Neural progenitor cell (in vitro differentiated cells): ENCODE measurements around the gene TSR3. TPM values are rescaled to one million over a fixed set of nuclear protein-coding genes. Genes with fewer than 3 reads are reported as not detected.

Experiments used
- DNase-seq: peaks from one replicate; pipeline ENCODE4 v3.0.0-alpha.2; 2016; ENCODE audit warnings: low spot score
- H2AFZ ChIP-seq: fragments of 200-600 bp; sonication (generic); replicated peaks from 2 replicates; pipeline ENCODE4 v1.6.1; 2016; ENCODE audit warnings: antibody characterized with exemption
- H3F3A ChIP-seq: fragments of 200-600 bp; sonication (generic); 2 replicates; pipeline ENCODE4 v1.6.1; 2016; ENCODE audit warnings: antibody characterized with exemption, low read depth
- H3K27ac ChIP-seq: fragments of 200-600 bp; sonication (generic); 2 replicates; pipeline ENCODE4 v1.5.1; 2016; ENCODE audit warnings: mild to moderate bottlenecking
- H3K27me3 ChIP-seq: fragments of 200-600 bp; sonication (generic); 2 replicates; pipeline ENCODE4 v1.6.1; 2016; ENCODE audit warnings: mild to moderate bottlenecking, moderate library complexity
- H3K36me3 ChIP-seq: fragments of 200-600 bp; sonication (generic); 2 replicates; pipeline ENCODE4 v1.5.1; 2016
- H3K4me1 ChIP-seq: fragments of 200-600 bp; sonication (generic); 2 replicates; pipeline ENCODE4 v1.6.1; 2016; ENCODE audit warnings: mixed run types
- H3K4me2 ChIP-seq: fragments of 200-600 bp; sonication (generic); 2 replicates; pipeline ENCODE4 v1.6.1; 2016
- H3K4me3 ChIP-seq: fragments of 200-600 bp; sonication (generic); 2 replicates; pipeline ENCODE4 v1.5.1; 2016
- H3K79me2 ChIP-seq: fragments of 200-600 bp; sonication (generic); 2 replicates; pipeline ENCODE4 v1.6.1; 2016; ENCODE audit warnings: low read depth
- H3K9ac ChIP-seq: fragments of 200-600 bp; sonication (generic); 2 replicates; pipeline ENCODE4 v1.6.1; 2016
- H3K9me3 ChIP-seq: fragments of 200-600 bp; sonication (generic); 2 replicates; pipeline ENCODE4 v1.5.1; 2016; ENCODE audit warnings: low read depth
- H4K20me1 ChIP-seq: fragments of 200-600 bp; sonication (generic); 2 replicates; pipeline ENCODE4 v1.6.1; 2016; ENCODE audit warnings: low read depth
- H3K27ac Mint-ChIP-seq: 3 replicates; pipeline ENCODE4 v1.8.0; 2021; ENCODE audit warnings: mixed read lengths
- H3K27me3 Mint-ChIP-seq: 2 replicates; pipeline ENCODE4 v1.8.0; 2022; ENCODE audit warnings: low read depth, mild to moderate bottlenecking, inconsistent platforms, moderate library complexity, mixed read lengths; ENCODE audit not compliant: insufficient read depth
- H3K36me3 Mint-ChIP-seq: 3 replicates; pipeline ENCODE4 v1.8.0; 2021; ENCODE audit warnings: mixed read lengths
- H3K4me1 Mint-ChIP-seq: 3 replicates; pipeline ENCODE4 v1.8.0; 2021; ENCODE audit warnings: mixed read lengths
- H3K4me3 Mint-ChIP-seq: 3 replicates; pipeline ENCODE4 v1.8.0; 2021; ENCODE audit warnings: mild to moderate bottlenecking, moderate library complexity, mixed read lengths
- H3K9me3 Mint-ChIP-seq: 3 replicates; pipeline ENCODE4 v1.8.0; 2020; ENCODE audit warnings: mixed read lengths
- EZH2 ChIP-seq: fragments of 200-600 bp; sonication (generic); IDR thresholded peaks from 2 replicates; pipeline ENCODE4 v1.6.1; 2017; ENCODE audit warnings: antibody characterized with exemption, mild to moderate bottlenecking, moderate library complexity
- EZH2phosphoT487 ChIP-seq: fragments of 200-600 bp; sonication (generic); IDR thresholded peaks from 2 replicates; pipeline ENCODE4 v1.6.1; 2017; ENCODE audit warnings: antibody characterized with exemption
- total RNA-seq: library from RNA; depleted of rRNA; stranded (reverse); fragments of >200 nt; gene quantifications from 2 replicates; pipeline ENCODE4 v1.2.3, GENCODE V29; 2015; ENCODE audit warnings: low replicate concordance
- TF ChIP-seq, protein P1 (sequence below): fragments of 200-600 bp; sonication (generic); IDR thresholded peaks from 2 replicates; pipeline ENCODE4 v1.5.1; 2017; ENCODE audit warnings: antibody characterized with exemption, mild to moderate bottlenecking

The TSR3 gene
- total RNA-seq, 1 donor from 2014 or later: 22.4 TPM

DNA sequence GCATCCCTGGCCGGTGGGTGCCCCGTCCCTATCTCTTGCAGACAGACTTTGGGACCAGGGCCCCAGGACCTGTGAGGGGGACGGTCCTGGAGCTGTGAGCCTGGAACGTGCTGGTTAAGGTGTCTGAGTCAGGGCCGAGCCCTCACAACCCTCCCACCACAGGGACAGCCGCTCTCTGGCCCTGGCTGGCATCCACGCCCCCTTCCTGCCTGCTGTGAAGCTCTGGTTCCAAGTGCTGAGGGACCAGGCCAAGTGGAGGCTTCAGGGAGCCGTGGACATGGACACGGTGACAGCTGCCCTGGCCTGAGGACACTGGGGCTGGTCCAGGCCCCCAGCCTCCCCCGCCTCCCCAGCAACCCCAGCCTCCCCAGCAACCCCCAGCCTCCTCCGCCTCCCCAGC lies 6.6 kb downstream of the TSR3 start:
- peaks cover 8% of the 10 kb centered on the region for H4K20me1 ChIP-seq
- peaks cover 9% of the 10 kb centered on the region for H3K4me1 ChIP-seq
- H3K27me3 ChIP-seq: peaks cover 48% of the 10 kb centered on the region
- H3K4me1 Mint-ChIP-seq: peaks cover 12% of the 10 kb centered on the region
- H3F3A ChIP-seq: peaks cover 5% of the 10 kb centered on the region
- no peaks in the 10 kb centered on the region for H3K36me3 ChIP-seq
- H3K9ac ChIP-seq: no peak overlapping the region
- TF ChIP-seq EZH2phosphoT487 (no peak), EZH2 (no peak)
- TF ChIP-seq, protein P1, sequence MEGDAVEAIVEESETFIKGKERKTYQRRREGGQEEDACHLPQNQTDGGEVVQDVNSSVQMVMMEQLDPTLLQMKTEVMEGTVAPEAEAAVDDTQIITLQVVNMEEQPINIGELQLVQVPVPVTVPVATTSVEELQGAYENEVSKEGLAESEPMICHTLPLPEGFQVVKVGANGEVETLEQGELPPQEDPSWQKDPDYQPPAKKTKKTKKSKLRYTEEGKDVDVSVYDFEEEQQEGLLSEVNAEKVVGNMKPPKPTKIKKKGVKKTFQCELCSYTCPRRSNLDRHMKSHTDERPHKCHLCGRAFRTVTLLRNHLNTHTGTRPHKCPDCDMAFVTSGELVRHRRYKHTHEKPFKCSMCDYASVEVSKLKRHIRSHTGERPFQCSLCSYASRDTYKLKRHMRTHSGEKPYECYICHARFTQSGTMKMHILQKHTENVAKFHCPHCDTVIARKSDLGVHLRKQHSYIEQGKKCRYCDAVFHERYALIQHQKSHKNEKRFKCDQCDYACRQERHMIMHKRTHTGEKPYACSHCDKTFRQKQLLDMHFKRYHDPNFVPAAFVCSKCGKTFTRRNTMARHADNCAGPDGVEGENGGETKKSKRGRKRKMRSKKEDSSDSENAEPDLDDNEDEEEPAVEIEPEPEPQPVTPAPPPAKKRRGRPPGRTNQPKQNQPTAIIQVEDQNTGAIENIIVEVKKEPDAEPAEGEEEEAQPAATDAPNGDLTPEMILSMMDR: no peak
- no peaks in the 10 kb centered on the region for H3K36me3 Mint-ChIP-seq
- no peaks in the 10 kb centered on the region for H3K79me2 ChIP-seq
- H3K27me3 Mint-ChIP-seq: peaks cover 10% of the 10 kb centered on the region
- no peak overlapping the region for H2AFZ ChIP-seq
- DNase-seq: no peak
- no peak overlapping the region for H3K4me3 ChIP-seq
- no peak overlapping the region for H3K4me3 Mint-ChIP-seq
- H3K9me3 Mint-ChIP-seq: no peaks in the 10 kb centered on the region
- H3K9me3 ChIP-seq: no peaks in the 10 kb centered on the region
- no peak overlapping the region for H3K4me2 ChIP-seq
- H3K27ac ChIP-seq: no peak overlapping the region
- H3K27ac Mint-ChIP-seq: no peak overlapping the region

DNA sequence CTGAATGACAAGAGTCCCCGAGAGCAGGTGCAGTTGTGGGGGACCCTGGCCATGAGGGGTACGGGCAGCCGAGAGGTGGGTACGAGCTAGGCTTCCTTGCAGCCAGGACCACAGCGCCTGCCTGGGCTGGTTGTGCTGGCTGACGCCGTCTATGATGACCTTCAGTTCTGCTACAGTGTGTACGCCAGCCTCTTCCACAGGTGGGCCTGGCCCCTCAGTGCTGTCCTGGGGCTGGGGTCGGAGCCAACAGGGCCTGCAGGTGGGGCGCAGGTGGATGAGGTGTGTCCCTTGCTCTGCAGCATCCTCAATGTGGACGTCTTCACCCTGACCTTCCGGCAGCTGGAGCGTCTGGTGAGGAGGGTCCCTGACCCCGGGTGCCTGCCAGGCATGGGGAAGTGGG lies 7.2 kb downstream of the TSR3 start:
- no peak overlapping the region for H3K27ac ChIP-seq
- H3K27me3 Mint-ChIP-seq: peaks cover 10% of the 10 kb centered on the region
- H2AFZ ChIP-seq: no peak overlapping the region
- no peak overlapping the region for H3K4me3 ChIP-seq
- no peaks in the 10 kb centered on the region for H3K9me3 Mint-ChIP-seq
- no peak overlapping the region for H3K9ac ChIP-seq
- H3K4me1 Mint-ChIP-seq: peaks cover 12% of the 10 kb centered on the region
- H3K36me3 ChIP-seq: no peaks in the 10 kb centered on the region
- no peaks in the 10 kb centered on the region for H3K79me2 ChIP-seq
- no peaks in the 10 kb centered on the region for H3K36me3 Mint-ChIP-seq
- peaks cover 8% of the 10 kb centered on the region for H4K20me1 ChIP-seq
- H3K4me1 ChIP-seq: peaks cover 9% of the 10 kb centered on the region
- H3K27me3 ChIP-seq: peaks cover 53% of the 10 kb centered on the region
- TF ChIP-seq EZH2 (no peak), EZH2phosphoT487 (no peak)
- no peaks in the 10 kb centered on the region for H3K9me3 ChIP-seq
- no peak for DNase-seq
- H3K4me2 ChIP-seq: no peak overlapping the region
- H3K27ac Mint-ChIP-seq: no peak overlapping the region
- H3K4me3 Mint-ChIP-seq: peak overlapping the region; percentile 57
- H3F3A ChIP-seq: peaks cover 5% of the 10 kb centered on the region

DNA sequence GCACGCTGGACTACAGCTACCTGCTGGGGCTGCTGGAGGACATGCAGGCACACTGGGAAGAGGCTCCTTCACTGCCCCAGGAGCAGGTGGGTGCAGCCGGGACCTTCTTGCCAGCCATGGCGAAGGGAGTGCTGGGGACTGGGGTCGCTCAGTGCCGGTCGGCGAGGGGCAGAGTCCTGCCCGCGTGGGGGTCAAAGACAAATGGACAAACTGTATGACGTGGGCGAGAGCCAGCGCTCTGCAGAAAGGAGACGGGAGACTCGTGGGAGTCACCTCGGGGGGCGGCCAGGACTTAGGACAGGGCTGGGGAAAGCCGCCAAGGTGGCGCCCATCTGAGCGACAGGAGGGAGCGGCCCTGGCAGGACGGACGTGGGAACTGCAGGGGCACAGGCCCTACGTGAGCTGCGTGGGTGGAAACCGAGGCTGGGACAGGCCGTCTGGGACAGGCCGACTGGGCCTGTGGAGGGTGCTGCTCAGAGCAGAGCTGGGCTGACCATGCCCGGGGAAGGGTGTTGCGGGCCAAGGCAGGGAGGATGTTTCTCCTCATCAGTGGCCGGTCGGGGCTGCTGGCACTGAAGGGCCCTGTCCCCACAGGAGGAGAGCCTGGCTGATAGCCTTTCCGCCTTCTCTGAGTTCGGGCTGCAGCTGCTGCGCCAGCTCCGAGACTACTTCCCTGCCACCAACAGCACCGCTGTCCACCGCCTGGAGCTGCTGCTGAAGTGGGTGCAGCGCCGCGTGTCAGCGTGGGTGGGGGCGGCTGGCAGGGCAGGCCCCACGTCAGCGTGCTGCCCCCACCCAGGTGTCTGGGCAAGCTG lies 8.0 kb downstream of the TSR3 start:
- H3F3A ChIP-seq: peaks cover 5% of the 10 kb centered on the region
- H3K4me2 ChIP-seq: peak overlapping the region; percentile 91
- H2AFZ ChIP-seq: peak overlapping the region; percentile 26
- Mint-ChIP-seq H3K4me1 (peaks cover 12% of the 10 kb centered on the region), H3K36me3 (no peaks in the 10 kb centered on the region), H3K4me3 (peak overlapping the region; percentile 84), H3K27ac (no peak overlapping the region), H3K9me3 (no peaks in the 10 kb centered on the region), H3K27me3 (peaks cover 5% of the 10 kb centered on the region)
- TF ChIP-seq EZH2phosphoT487: no peak
- TF ChIP-seq, protein P1: no peak
- no peak for TF ChIP-seq EZH2
- no peak overlapping the region for H3K27ac ChIP-seq
- H3K4me3 ChIP-seq: peak overlapping the region; percentile 54
- no peak for DNase-seq
- H4K20me1 ChIP-seq: peaks cover 8% of the 10 kb centered on the region
- peaks cover 9% of the 10 kb centered on the region for H3K4me1 ChIP-seq
- no peaks in the 10 kb centered on the region for H3K36me3 ChIP-seq
- no peak overlapping the region for H3K9ac ChIP-seq
- no peaks in the 10 kb centered on the region for H3K9me3 ChIP-seq
- peaks cover 62% of the 10 kb centered on the region for H3K27me3 ChIP-seq
- H3K79me2 ChIP-seq: no peaks in the 10 kb centered on the region
